ENCODE measurements around the gene LINS1.

LINS1 gene

GRCh38 chr15:100520132-100520921 is 81.7 kb downstream of the LINS1 start:
- in situ Hi-C loops (cut with MboI; ENCODE audit: low sequenced_read_pairs) = no loop called here

- in situ Hi-C loops (cut with MboI; ENCODE audit: low sequenced_read_pairs) = no loop called here
These were observed 84.1 kb downstream of the LINS1 start for GRCh38 chr15:100517846-100518245.

Data from HL-60/S4 treated with phorbol 12-myristate 13-acetate at 8.2 ng/mL for 4 days and 3 days (cell line).